HL-60 (cell line): Measurements from ENCODE around the gene TAAR9.

Experiments
- GABPA ChIP-seq: IDR thresholded peaks from 2 replicates; pipeline ENCODE4 v1.6.1; 2012; ENCODE audit warnings: low read depth
- TF ChIP-seq, protein P1 (sequence below): IDR thresholded peaks from one replicate; pipeline ENCODE4 v1.5.1; 2011; ENCODE audit warnings: low read length, control low read depth, inconsistent platforms; ENCODE audit not compliant: insufficient read depth

DNA sequence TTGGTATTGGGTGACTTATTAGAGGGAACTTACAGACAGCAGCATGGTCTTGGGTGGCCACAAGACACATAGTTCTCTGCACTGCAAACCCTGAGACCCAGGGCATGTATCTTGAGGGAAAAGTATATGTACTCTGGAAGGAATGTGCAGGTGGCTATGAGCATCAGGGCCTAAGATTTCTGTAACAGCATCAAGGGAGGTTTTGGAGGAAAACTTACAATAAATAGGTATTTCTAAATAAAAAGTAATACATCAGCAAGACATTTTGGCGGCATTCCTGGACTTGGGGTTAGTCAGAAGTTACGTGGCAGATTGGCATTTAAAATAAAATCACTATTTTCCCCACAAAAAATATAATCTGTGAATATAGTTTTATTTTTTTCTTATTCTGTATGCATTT, 17.1 kb upstream of the TAAR9 start:
- TF ChIP-seq, protein P1, sequence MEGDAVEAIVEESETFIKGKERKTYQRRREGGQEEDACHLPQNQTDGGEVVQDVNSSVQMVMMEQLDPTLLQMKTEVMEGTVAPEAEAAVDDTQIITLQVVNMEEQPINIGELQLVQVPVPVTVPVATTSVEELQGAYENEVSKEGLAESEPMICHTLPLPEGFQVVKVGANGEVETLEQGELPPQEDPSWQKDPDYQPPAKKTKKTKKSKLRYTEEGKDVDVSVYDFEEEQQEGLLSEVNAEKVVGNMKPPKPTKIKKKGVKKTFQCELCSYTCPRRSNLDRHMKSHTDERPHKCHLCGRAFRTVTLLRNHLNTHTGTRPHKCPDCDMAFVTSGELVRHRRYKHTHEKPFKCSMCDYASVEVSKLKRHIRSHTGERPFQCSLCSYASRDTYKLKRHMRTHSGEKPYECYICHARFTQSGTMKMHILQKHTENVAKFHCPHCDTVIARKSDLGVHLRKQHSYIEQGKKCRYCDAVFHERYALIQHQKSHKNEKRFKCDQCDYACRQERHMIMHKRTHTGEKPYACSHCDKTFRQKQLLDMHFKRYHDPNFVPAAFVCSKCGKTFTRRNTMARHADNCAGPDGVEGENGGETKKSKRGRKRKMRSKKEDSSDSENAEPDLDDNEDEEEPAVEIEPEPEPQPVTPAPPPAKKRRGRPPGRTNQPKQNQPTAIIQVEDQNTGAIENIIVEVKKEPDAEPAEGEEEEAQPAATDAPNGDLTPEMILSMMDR = no peak
- TF ChIP-seq GABPA = no peak
